Measurements from ENCODE around the gene ATXN7L3.

Gene ATXN7L3

GRCh38 chr17:44200478-44201155 is 933 bp upstream of the ATXN7L3 start:
- DNase-seq (ENCODE audit: low read depth), result no peak

- DNase-seq (ENCODE audit: low read depth), result peak; percentile 31
Observed at GRCh38 chr17:44198721-44199552, 747 bp downstream of the ATXN7L3 start.

GRCh38 chr17:44197980-44198720 is 1.5 kb downstream of the ATXN7L3 start:
- DNase-seq (ENCODE audit: low read depth), result no peak

GRCh38 chr17:44197107-44197506 is 2.6 kb downstream of the ATXN7L3 start:
- no peak for DNase-seq (ENCODE audit: low read depth)

GRCh38 chr17:44193326-44194084 is 6.2 kb downstream of the ATXN7L3 start:
- DNase-seq (ENCODE audit: low read depth), result no peak

GRCh38 chr17:44192750-44193149 is 6.9 kb downstream of the ATXN7L3 start:
- no peak for DNase-seq (ENCODE audit: low read depth)

GRCh38 chr17:44191941-44192496 is 7.7 kb downstream of the ATXN7L3 start:
- no peak for DNase-seq (ENCODE audit: low read depth)

GRCh38 chr17:44191369-44191768 is 8.3 kb downstream of the ATXN7L3 start:
- no peak for DNase-seq (ENCODE audit: low read depth)

GRCh38 chr17:44190481-44190880 is 9.2 kb downstream of the ATXN7L3 start:
- no peak for DNase-seq (ENCODE audit: low read depth)

GRCh38 chr17:44188576-44189403 is 10.9 kb downstream of the ATXN7L3 start:
- DNase-seq (ENCODE audit: low read depth), result no peak

- DNase-seq (ENCODE audit: low read depth), result no peak
Observed at GRCh38 chr17:44187131-44187899, 12.4 kb downstream of the ATXN7L3 start.

- peak; percentile 99 for DNase-seq (ENCODE audit: low read depth)
Observed at GRCh38 chr17:44186307-44187130, 13.2 kb downstream of the ATXN7L3 start, which contains the start of gene TMUB2. TSS of gene TMUB2 (plus strand) at chr17:44186972. CDS start at chr17:44187709, 737 bp downstream.

- DNase-seq (ENCODE audit: low read depth), result no peak
Observed at GRCh38 chr17:44184212-44184810, 15.4 kb downstream of the ATXN7L3 start.

GRCh38 chr17:44183024-44183423 is 16.7 kb downstream of the ATXN7L3 start:
- DNase-seq (ENCODE audit: low read depth), result no peak

GRCh38 chr17:44178133-44178532 is 21.6 kb downstream of the ATXN7L3 start:
- no peak for DNase-seq (ENCODE audit: low read depth)

- DNase-seq (ENCODE audit: low read depth), result no peak
Observed at GRCh38 chr17:44177640-44178039, 22.0 kb downstream of the ATXN7L3 start.

- DNase-seq (ENCODE audit: low read depth), result no peak
Observed at GRCh38 chr17:44176671-44177501, 22.8 kb downstream of the ATXN7L3 start.

- no peak for DNase-seq (ENCODE audit: low read depth)
Observed at GRCh38 chr17:44176257-44176656, 23.4 kb downstream of the ATXN7L3 start.
